Duodenal mucosa (tissue), 2 donors: ENCODE data around the gene CES1.
"Not testable (repeated sequence)": the region's sequence is repeated elsewhere in the genome, so short reads cannot be mapped to it uniquely, and the experiment has no call there.

Experiments
- H3K27ac ChIP-seq: one replicate; pipeline ENCODE4 v1.7.0; 2013; ENCODE audit warnings: low read depth, low read length
- H3K27me3 ChIP-seq, 2 donors: one replicate each; pipeline ENCODE4 v1.7.0; 2013; ENCODE audit warnings: low read length in 2 of 2, control low read depth in 1 of 2; ENCODE audit not compliant: insufficient read depth in 2 of 2, control insufficient read depth in 1 of 2
- H3K36me3 ChIP-seq, 2 donors: one replicate each; pipeline ENCODE4 v1.7.0; 2013; ENCODE audit warnings: low read length in 2 of 2, control low read depth in 1 of 2; ENCODE audit not compliant: insufficient read depth in 2 of 2, control insufficient read depth in 1 of 2
- H3K4me1 ChIP-seq, 2 donors: one replicate each; pipeline ENCODE4 v1.7.0; 2013; ENCODE audit warnings: low read length in 2 of 2, control low read depth in 1 of 2; ENCODE audit not compliant: insufficient read depth in 2 of 2, control insufficient read depth in 1 of 2
- H3K4me3 ChIP-seq, 2 donors: one replicate each; pipeline ENCODE4 v1.7.0; 2013; ENCODE audit warnings: low read length in 2 of 2, low read depth in 1 of 2
- H3K9ac ChIP-seq, 2 donors: one replicate each; pipeline ENCODE4 v1.7.0; 2013; ENCODE audit warnings: low read length in 2 of 2, low read depth in 1 of 2
- H3K9me3 ChIP-seq, 2 donors: one replicate each; pipeline ENCODE4 v1.7.0; 2013; ENCODE audit warnings: low read length in 2 of 2, control low read depth in 1 of 2; ENCODE audit not compliant: control insufficient read depth in 1 of 2

Gene CES1

GRCh38 chr16:55834049-55834448, 1.2 kb upstream of the CES1 start:
- no peak overlapping the region for H3K9ac ChIP-seq
- H3K4me1 ChIP-seq, result no peaks in the 10 kb centered on the region
- no peaks in the 10 kb centered on the region for H3K36me3 ChIP-seq
- H3K4me3 ChIP-seq, result no peak overlapping the region
- no peak overlapping the region for H3K27ac ChIP-seq
- no peaks in the 10 kb centered on the region for H3K27me3 ChIP-seq
- H3K9me3 ChIP-seq, result no peaks in the 10 kb centered on the region

GRCh38 chr16:55832425-55832772, 497 bp downstream of the CES1 start:
- no peak overlapping the region for H3K27ac ChIP-seq
- H3K9ac ChIP-seq, result no peak overlapping the region
- no peaks in the 10 kb centered on the region for H3K4me1 ChIP-seq
- H3K36me3 ChIP-seq, result no peaks in the 10 kb centered on the region
- no peaks in the 10 kb centered on the region for H3K9me3 ChIP-seq
- H3K4me3 ChIP-seq, result peak overlapping the region; percentile 36 to 52
- H3K27me3 ChIP-seq, result peaks cover 0 to 4% of the 10 kb centered on the region in 2 donors

GRCh38 chr16:55830658-55831294, 2.1 kb downstream of the CES1 start:
- Histone ChIP-seq H3K4me1 (no peaks in the 10 kb centered on the region), H3K9me3 (no peaks in the 10 kb centered on the region), H3K36me3 (no peaks in the 10 kb centered on the region), H3K27ac (no peak overlapping the region), H3K9ac (no peak overlapping the region), H3K4me3 (no peak overlapping the region), H3K27me3 (peaks cover 0 to 4% of the 10 kb centered on the region in 2 donors)

GRCh38 chr16:55829232-55829631, 3.7 kb downstream of the CES1 start:
- not testable (repeated sequence) for H3K9ac ChIP-seq, H3K4me1 ChIP-seq, H3K4me3 ChIP-seq, H3K27ac ChIP-seq, H3K36me3 ChIP-seq, H3K9me3 ChIP-seq, H3K27me3 ChIP-seq

GRCh38 chr16:55828680-55829079, 4.2 kb downstream of the CES1 start:
- H3K36me3 ChIP-seq, result no peaks in the 10 kb centered on the region
- H3K27ac ChIP-seq, result no peak overlapping the region
- peaks cover 0 to 4% of the 10 kb centered on the region in 2 donors for H3K27me3 ChIP-seq
- H3K4me1 ChIP-seq, result no peaks in the 10 kb centered on the region
- H3K4me3 ChIP-seq, result no peak overlapping the region
- H3K9ac ChIP-seq, result no peak overlapping the region
- no peaks in the 10 kb centered on the region for H3K9me3 ChIP-seq

GRCh38 chr16:55825115-55825728, 7.7 kb downstream of the CES1 start:
- H3K27ac ChIP-seq, result no peak overlapping the region

GRCh38 chr16:55824473-55825000, 8.4 kb downstream of the CES1 start:
- Histone ChIP-seq H3K9ac (no peak overlapping the region), H3K27me3 (peaks cover 0 to 4% of the 10 kb centered on the region in 2 donors), H3K36me3 (no peaks in the 10 kb centered on the region), H3K4me3 (no peak overlapping the region), H3K27ac (no peak overlapping the region), H3K9me3 (no peaks in the 10 kb centered on the region), H3K4me1 (no peaks in the 10 kb centered on the region)

More at GRCh38 chr16:55825115-55825728, 7.7 kb downstream of the CES1 start:
- peaks cover 0 to 4% of the 10 kb centered on the region in 2 donors for H3K27me3 ChIP-seq
- no peaks in the 10 kb centered on the region for H3K4me1 ChIP-seq
- no peaks in the 10 kb centered on the region for H3K9me3 ChIP-seq
- H3K4me3 ChIP-seq, result no peak overlapping the region
- H3K9ac ChIP-seq, result no peak overlapping the region
- no peaks in the 10 kb centered on the region for H3K36me3 ChIP-seq

GRCh38 chr16:55822280-55822810, 10.6 kb downstream of the CES1 start:
- no peaks in the 10 kb centered on the region for H3K9me3 ChIP-seq

GRCh38 chr16:55821210-55821609, 11.7 kb downstream of the CES1 start:
- H3K36me3 ChIP-seq, result no peaks in the 10 kb centered on the region
- no peaks in the 10 kb centered on the region for H3K4me1 ChIP-seq
- H3K9me3 ChIP-seq, result no peaks in the 10 kb centered on the region
- H3K4me3 ChIP-seq, result no peak overlapping the region
- no peaks in the 10 kb centered on the region for H3K27me3 ChIP-seq
- no peak overlapping the region for H3K9ac ChIP-seq
- H3K27ac ChIP-seq, result no peak overlapping the region

More at GRCh38 chr16:55822280-55822810, 10.6 kb downstream of the CES1 start:
- no peak overlapping the region for H3K27ac ChIP-seq
- no peak overlapping the region for H3K9ac ChIP-seq
- H3K4me1 ChIP-seq, result no peaks in the 10 kb centered on the region
- H3K36me3 ChIP-seq, result no peaks in the 10 kb centered on the region
- H3K27me3 ChIP-seq, result no peaks in the 10 kb centered on the region
- H3K4me3 ChIP-seq, result no peak overlapping the region

- Histone ChIP-seq H3K4me1 (no peaks in the 10 kb centered on the region), H3K27me3 (no peaks in the 10 kb centered on the region), H3K9ac (no peak overlapping the region), H3K4me3 (no peak overlapping the region), H3K36me3 (no peaks in the 10 kb centered on the region), H3K27ac (no peak overlapping the region), H3K9me3 (no peaks in the 10 kb centered on the region)
Observed at GRCh38 chr16:55820615-55821014, 12.3 kb downstream of the CES1 start.
